ENCODE results near the gene MAU2.

DNA sequence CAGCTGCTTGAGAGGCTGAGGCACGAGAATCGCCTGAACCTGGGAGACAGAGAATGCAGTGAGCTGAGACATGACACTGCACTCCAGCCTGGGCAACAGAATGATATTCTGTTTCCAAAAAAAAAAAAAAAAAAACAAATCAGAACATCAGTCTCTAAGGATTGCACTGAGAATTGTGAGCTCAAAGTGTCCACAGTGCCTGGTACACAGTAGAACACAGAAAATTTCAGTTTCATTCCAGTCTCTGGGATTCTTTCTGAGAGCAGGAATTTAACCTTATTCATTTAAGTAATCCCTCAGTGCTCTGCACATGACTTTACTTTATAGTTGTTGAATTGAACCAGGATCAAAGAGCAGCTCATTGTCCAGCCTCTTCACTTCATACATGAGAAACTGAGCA is 58.9 kb downstream of the MAU2 start:
- TF ChIP-seq, protein P1, sequence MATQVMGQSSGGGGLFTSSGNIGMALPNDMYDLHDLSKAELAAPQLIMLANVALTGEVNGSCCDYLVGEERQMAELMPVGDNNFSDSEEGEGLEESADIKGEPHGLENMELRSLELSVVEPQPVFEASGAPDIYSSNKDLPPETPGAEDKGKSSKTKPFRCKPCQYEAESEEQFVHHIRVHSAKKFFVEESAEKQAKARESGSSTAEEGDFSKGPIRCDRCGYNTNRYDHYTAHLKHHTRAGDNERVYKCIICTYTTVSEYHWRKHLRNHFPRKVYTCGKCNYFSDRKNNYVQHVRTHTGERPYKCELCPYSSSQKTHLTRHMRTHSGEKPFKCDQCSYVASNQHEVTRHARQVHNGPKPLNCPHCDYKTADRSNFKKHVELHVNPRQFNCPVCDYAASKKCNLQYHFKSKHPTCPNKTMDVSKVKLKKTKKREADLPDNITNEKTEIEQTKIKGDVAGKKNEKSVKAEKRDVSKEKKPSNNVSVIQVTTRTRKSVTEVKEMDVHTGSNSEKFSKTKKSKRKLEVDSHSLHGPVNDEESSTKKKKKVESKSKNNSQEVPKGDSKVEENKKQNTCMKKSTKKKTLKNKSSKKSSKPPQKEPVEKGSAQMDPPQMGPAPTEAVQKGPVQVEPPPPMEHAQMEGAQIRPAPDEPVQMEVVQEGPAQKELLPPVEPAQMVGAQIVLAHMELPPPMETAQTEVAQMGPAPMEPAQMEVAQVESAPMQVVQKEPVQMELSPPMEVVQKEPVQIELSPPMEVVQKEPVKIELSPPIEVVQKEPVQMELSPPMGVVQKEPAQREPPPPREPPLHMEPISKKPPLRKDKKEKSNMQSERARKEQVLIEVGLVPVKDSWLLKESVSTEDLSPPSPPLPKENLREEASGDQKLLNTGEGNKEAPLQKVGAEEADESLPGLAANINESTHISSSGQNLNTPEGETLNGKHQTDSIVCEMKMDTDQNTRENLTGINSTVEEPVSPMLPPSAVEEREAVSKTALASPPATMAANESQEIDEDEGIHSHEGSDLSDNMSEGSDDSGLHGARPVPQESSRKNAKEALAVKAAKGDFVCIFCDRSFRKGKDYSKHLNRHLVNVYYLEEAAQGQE (IDR thresholded peaks at IDR 0.05; ENCODE audit: borderline replicate concordance) = no peak
- TF ChIP-seq, protein P2, sequence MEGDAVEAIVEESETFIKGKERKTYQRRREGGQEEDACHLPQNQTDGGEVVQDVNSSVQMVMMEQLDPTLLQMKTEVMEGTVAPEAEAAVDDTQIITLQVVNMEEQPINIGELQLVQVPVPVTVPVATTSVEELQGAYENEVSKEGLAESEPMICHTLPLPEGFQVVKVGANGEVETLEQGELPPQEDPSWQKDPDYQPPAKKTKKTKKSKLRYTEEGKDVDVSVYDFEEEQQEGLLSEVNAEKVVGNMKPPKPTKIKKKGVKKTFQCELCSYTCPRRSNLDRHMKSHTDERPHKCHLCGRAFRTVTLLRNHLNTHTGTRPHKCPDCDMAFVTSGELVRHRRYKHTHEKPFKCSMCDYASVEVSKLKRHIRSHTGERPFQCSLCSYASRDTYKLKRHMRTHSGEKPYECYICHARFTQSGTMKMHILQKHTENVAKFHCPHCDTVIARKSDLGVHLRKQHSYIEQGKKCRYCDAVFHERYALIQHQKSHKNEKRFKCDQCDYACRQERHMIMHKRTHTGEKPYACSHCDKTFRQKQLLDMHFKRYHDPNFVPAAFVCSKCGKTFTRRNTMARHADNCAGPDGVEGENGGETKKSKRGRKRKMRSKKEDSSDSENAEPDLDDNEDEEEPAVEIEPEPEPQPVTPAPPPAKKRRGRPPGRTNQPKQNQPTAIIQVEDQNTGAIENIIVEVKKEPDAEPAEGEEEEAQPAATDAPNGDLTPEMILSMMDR (IDR thresholded peaks at IDR 0.05; ENCODE audit: poor library complexity, severe bottlenecking) = no peak
- TF ChIP-seq POLR2AphosphoS5 (IDR thresholded peaks at IDR 0.05) = no peak
- no peak for TF ChIP-seq RAD21 (conservative IDR thresholded peaks at IDR 0.05)
- no peak for TF ChIP-seq SMC3 (conservative IDR thresholded peaks at IDR 0.05; ENCODE audit: poor library complexity)
- TF ChIP-seq EP300 (conservative IDR thresholded peaks at IDR 0.05; ENCODE audit: poor library complexity, severe bottlenecking) = no peak
- no peak for TF ChIP-seq EZH2 (IDR thresholded peaks at IDR 0.05; ENCODE audit: borderline replicate concordance, insufficient read depth, low read length, poor library complexity, severe bottlenecking)
